ENCODE measurements around the gene ABCC8. TPM values are rescaled to one million over a fixed set of nuclear protein-coding genes. Genes with fewer than 3 reads are reported as not detected.

ABCC8 gene
- total RNA-seq, 4 donors from 2014 or later, result 0.23 to 1.9 (median 0.62) TPM; not detected in 1

GRCh38 chr11:17406082-17406817, 70.4 kb downstream of the ABCC8 start:
- Histone ChIP-seq H3K4me3 (no peak overlapping the region), H3K27me3 (no peaks in the 10 kb centered on the region), H3K27ac (peak overlapping the region in 3 of 4 donors; percentile 36 to 57 (median 41)), H3K9me3 (no peaks in the 10 kb centered on the region), H3K36me3 (no peaks in the 10 kb centered on the region), H3K4me1 (peaks cover 0 to 18% (median 5%) of the 10 kb centered on the region in 3 donors)
- no peak for ATAC-seq
- WGBS, 2 donors (ENCODE audit: low coverage in 1 of 2), result 92 to 100% methylated on average over 1 to 8 of the region's 8 CpGs
- TF ChIP-seq CTCF (IDR thresholded peaks at IDR 0.05) (no peak), POLR2A (IDR thresholded peaks at IDR 0.05) (no peak), POLR2AphosphoS5 (IDR thresholded peaks at IDR 0.05) (no peak), EP300 (IDR thresholded peaks at IDR 0.05) (no peak)

- Histone ChIP-seq H3K4me3 (no peak overlapping the region), H3K36me3 (no peaks in the 10 kb centered on the region), H3K27ac (peak overlapping the region in 3 of 4 donors; percentile 37 to 57 (median 41)), H3K27me3 (no peaks in the 10 kb centered on the region), H3K4me1 (peaks cover 0 to 18% (median 5%) of the 10 kb centered on the region in 3 donors), H3K9me3 (no peaks in the 10 kb centered on the region)
- peak; percentile 82 for ATAC-seq
- TF ChIP-seq POLR2A (IDR thresholded peaks at IDR 0.05) (no peak), EP300 (IDR thresholded peaks at IDR 0.05) (no peak), CTCF (IDR thresholded peaks at IDR 0.05) (peak in 1 of 4 experiments; percentile 6), POLR2AphosphoS5 (IDR thresholded peaks at IDR 0.05) (peak; percentile 42)
- 51 to 60% methylated on average over 1 to 6 of the region's 15 CpGs for whole genome bisulfite sequencing, 2 donors (ENCODE audit: low coverage in 1 of 2)
Observed at GRCh38 chr11:17405232-17406005, 71.2 kb downstream of the ABCC8 start.

- Histone ChIP-seq H3K9me3 (no peaks in the 10 kb centered on the region), H3K27me3 (no peaks in the 10 kb centered on the region), H3K36me3 (no peaks in the 10 kb centered on the region), H3K27ac (no peak overlapping the region), H3K4me1 (peaks cover 0 to 18% (median 5%) of the 10 kb centered on the region in 3 donors), H3K4me3 (no peak overlapping the region)
- WGBS, 2 donors (ENCODE audit: low coverage in 1 of 2), result 80 to 83% methylated on average over 13 of the region's 18 CpGs
- ATAC-seq, result no peak
- no peak for TF ChIP-seq CTCF (IDR thresholded peaks at IDR 0.05)
- TF ChIP-seq EP300 (IDR thresholded peaks at IDR 0.05), result no peak
- TF ChIP-seq POLR2A (IDR thresholded peaks at IDR 0.05), result no peak
- TF ChIP-seq POLR2AphosphoS5 (IDR thresholded peaks at IDR 0.05), result no peak
Observed at GRCh38 chr11:17403980-17404759, 72.5 kb downstream of the ABCC8 start.

- peaks cover 0 to 18% (median 5%) of the 10 kb centered on the region in 3 donors for H3K4me1 ChIP-seq
- H3K36me3 ChIP-seq, result no peaks in the 10 kb centered on the region
- TF ChIP-seq POLR2AphosphoS5 (IDR thresholded peaks at IDR 0.05) (no peak), EP300 (IDR thresholded peaks at IDR 0.05) (no peak), POLR2A (IDR thresholded peaks at IDR 0.05) (no peak), CTCF (IDR thresholded peaks at IDR 0.05) (no peak)
- no peaks in the 10 kb centered on the region for H3K9me3 ChIP-seq
- no peaks in the 10 kb centered on the region for H3K27me3 ChIP-seq
- H3K4me3 ChIP-seq, result no peak overlapping the region
- no CpG with 5 or more reads among the region's 8 CpGs for WGBS, 2 donors (ENCODE audit: low coverage in 1 of 2)
- H3K27ac ChIP-seq, result no peak overlapping the region
- no peak for ATAC-seq
Observed at GRCh38 chr11:17402486-17402885, 74.2 kb downstream of the ABCC8 start.
